Neural cell (in vitro differentiated cells): ENCODE measurements around the gene PTER.

Experiments used
- EP300 ChIP-seq: fragments of 450-650 bp; conservative IDR thresholded peaks from 2 replicates; pipeline ENCODE4 v1.6.1; 2014; ENCODE audit warnings: antibody characterized with exemption, mild to moderate bottlenecking, moderate library complexity; ENCODE audit not compliant: poor library complexity, severe bottlenecking
- EZH2 ChIP-seq: fragments of 200-600, 300-800 bp; shearing (Covaris generic), sonication (generic); IDR thresholded peaks from 2 replicates; pipeline ENCODE4 v1.6.1; 2014; ENCODE audit warnings: antibody characterized with exemption, low read length, borderline replicate concordance, mild to moderate bottlenecking; ENCODE audit not compliant: insufficient read depth, poor library complexity, severe bottlenecking
- POLR2AphosphoS5 ChIP-seq: IDR thresholded peaks from 2 replicates; pipeline ENCODE4 v1.6.1; 2012
- TF ChIP-seq, protein P1 (sequence below): fragments of 450-650 bp; IDR thresholded peaks from 2 replicates; pipeline ENCODE4 v1.5.1; 2014; ENCODE audit warnings: antibody characterized with exemption, mild to moderate bottlenecking, moderate library complexity; ENCODE audit not compliant: poor library complexity, severe bottlenecking
- TF ChIP-seq, protein P2 (sequence below): IDR thresholded peaks from 2 replicates; pipeline ENCODE4 v1.6.1; 2012; ENCODE audit warnings: borderline replicate concordance

GRCh38 chr10:16437540-16437894 is 707 bp downstream of the PTER start:
- TF ChIP-seq, protein P1, sequence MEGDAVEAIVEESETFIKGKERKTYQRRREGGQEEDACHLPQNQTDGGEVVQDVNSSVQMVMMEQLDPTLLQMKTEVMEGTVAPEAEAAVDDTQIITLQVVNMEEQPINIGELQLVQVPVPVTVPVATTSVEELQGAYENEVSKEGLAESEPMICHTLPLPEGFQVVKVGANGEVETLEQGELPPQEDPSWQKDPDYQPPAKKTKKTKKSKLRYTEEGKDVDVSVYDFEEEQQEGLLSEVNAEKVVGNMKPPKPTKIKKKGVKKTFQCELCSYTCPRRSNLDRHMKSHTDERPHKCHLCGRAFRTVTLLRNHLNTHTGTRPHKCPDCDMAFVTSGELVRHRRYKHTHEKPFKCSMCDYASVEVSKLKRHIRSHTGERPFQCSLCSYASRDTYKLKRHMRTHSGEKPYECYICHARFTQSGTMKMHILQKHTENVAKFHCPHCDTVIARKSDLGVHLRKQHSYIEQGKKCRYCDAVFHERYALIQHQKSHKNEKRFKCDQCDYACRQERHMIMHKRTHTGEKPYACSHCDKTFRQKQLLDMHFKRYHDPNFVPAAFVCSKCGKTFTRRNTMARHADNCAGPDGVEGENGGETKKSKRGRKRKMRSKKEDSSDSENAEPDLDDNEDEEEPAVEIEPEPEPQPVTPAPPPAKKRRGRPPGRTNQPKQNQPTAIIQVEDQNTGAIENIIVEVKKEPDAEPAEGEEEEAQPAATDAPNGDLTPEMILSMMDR: no peak
- TF ChIP-seq POLR2AphosphoS5 (no peak), EP300 (no peak), EZH2 (no peak)
- TF ChIP-seq, protein P2, sequence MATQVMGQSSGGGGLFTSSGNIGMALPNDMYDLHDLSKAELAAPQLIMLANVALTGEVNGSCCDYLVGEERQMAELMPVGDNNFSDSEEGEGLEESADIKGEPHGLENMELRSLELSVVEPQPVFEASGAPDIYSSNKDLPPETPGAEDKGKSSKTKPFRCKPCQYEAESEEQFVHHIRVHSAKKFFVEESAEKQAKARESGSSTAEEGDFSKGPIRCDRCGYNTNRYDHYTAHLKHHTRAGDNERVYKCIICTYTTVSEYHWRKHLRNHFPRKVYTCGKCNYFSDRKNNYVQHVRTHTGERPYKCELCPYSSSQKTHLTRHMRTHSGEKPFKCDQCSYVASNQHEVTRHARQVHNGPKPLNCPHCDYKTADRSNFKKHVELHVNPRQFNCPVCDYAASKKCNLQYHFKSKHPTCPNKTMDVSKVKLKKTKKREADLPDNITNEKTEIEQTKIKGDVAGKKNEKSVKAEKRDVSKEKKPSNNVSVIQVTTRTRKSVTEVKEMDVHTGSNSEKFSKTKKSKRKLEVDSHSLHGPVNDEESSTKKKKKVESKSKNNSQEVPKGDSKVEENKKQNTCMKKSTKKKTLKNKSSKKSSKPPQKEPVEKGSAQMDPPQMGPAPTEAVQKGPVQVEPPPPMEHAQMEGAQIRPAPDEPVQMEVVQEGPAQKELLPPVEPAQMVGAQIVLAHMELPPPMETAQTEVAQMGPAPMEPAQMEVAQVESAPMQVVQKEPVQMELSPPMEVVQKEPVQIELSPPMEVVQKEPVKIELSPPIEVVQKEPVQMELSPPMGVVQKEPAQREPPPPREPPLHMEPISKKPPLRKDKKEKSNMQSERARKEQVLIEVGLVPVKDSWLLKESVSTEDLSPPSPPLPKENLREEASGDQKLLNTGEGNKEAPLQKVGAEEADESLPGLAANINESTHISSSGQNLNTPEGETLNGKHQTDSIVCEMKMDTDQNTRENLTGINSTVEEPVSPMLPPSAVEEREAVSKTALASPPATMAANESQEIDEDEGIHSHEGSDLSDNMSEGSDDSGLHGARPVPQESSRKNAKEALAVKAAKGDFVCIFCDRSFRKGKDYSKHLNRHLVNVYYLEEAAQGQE: no peak
